Ishikawa (cell line): Measurements from ENCODE around the gene EHHADH.

ENCODE experiments used
- CEBPB ChIP-seq: IDR thresholded peaks from 2 replicates; pipeline ENCODE4 v1.6.1; 2012
- CREB1 ChIP-seq: IDR thresholded peaks from 2 replicates; pipeline ENCODE4 v1.6.1; 2012; ENCODE audit warnings: low read depth
- EGR1 ChIP-seq: IDR thresholded peaks from 2 replicates; pipeline ENCODE4 v1.6.1; 2012
- EP300 ChIP-seq: IDR thresholded peaks from 2 replicates; pipeline ENCODE4 v1.6.1; 2012; ENCODE audit warnings: borderline replicate concordance
- FOXM1 ChIP-seq: IDR thresholded peaks from 2 replicates; pipeline ENCODE4 v1.6.1; 2012; ENCODE audit warnings: low read depth, borderline replicate concordance
- MAX ChIP-seq: IDR thresholded peaks from 2 replicates; pipeline ENCODE4 v1.6.1; 2012
- NFIC ChIP-seq: IDR thresholded peaks from 2 replicates; pipeline ENCODE4 v1.6.1; 2012
- RAD21 ChIP-seq: IDR thresholded peaks from 2 replicates; pipeline ENCODE4 v1.6.1; 2012; ENCODE audit warnings: low read depth
- REST ChIP-seq: IDR thresholded peaks from 2 replicates; pipeline ENCODE4 v1.6.1; 2012; ENCODE audit warnings: low read depth, mild to moderate bottlenecking
- TAF1 ChIP-seq: IDR thresholded peaks from 2 replicates; pipeline ENCODE4 v1.6.1; 2012; ENCODE audit warnings: low read depth, mild to moderate bottlenecking
- TCF12 ChIP-seq: IDR thresholded peaks from 2 replicates; pipeline ENCODE4 v1.6.1; 2012; ENCODE audit warnings: low read depth
- TEAD4 ChIP-seq: IDR thresholded peaks from 2 replicates; pipeline ENCODE4 v1.6.1; 2012
- USF1 ChIP-seq: IDR thresholded peaks from 2 replicates; pipeline ENCODE4 v1.6.1; 2012
- YY1 ChIP-seq: IDR thresholded peaks from 2 replicates; pipeline ENCODE4 v1.6.1; 2012; ENCODE audit warnings: low read depth
- ZBTB7A ChIP-seq: IDR thresholded peaks from 2 replicates; pipeline ENCODE4 v1.6.1; 2012; ENCODE audit warnings: low read depth

The EHHADH gene

GRCh38 chr3:185270956-185271332 is 17.1 kb upstream of the EHHADH start:
- TF ChIP-seq REST (no peak), USF1 (no peak), ZBTB7A (no peak), TAF1 (no peak), TEAD4 (no peak), FOXM1 (no peak), YY1 (no peak), TCF12 (no peak), MAX (no peak), RAD21 (no peak), CEBPB (no peak), EGR1 (no peak), NFIC (no peak), EP300 (no peak), CREB1 (no peak)

- TF ChIP-seq EP300, result no peak
- TF ChIP-seq RAD21, result peak; percentile 68
Measured at GRCh38 chr3:185270262-185270955, 16.6 kb upstream of the EHHADH start.

GRCh38 chr3:185268194-185268962 is 14.5 kb upstream of the EHHADH start:
- TF ChIP-seq EGR1, result no peak
- TF ChIP-seq EP300, result no peak
- TF ChIP-seq CEBPB, result no peak
- no peak for TF ChIP-seq REST
- no peak for TF ChIP-seq ZBTB7A
- TF ChIP-seq YY1, result no peak

GRCh38 chr3:185267193-185267592 is 13.3 kb upstream of the EHHADH start:
- TF ChIP-seq FOXM1, result no peak
- no peak for TF ChIP-seq TEAD4
- no peak for TF ChIP-seq NFIC
- TF ChIP-seq USF1, result no peak
- no peak for TF ChIP-seq TAF1
- no peak for TF ChIP-seq CREB1
- TF ChIP-seq EP300, result no peak
- TF ChIP-seq EGR1, result no peak

GRCh38 chr3:185264849-185265553 is 11.2 kb upstream of the EHHADH start:
- TF ChIP-seq FOXM1, result no peak
- no peak for TF ChIP-seq MAX
- no peak for TF ChIP-seq EP300
- TF ChIP-seq CREB1, result no peak
- TF ChIP-seq TAF1, result no peak

GRCh38 chr3:185263423-185263822 is 9.6 kb upstream of the EHHADH start:
- TF ChIP-seq TEAD4, result no peak
- TF ChIP-seq CREB1, result no peak
- no peak for TF ChIP-seq USF1
- TF ChIP-seq FOXM1, result no peak
- TF ChIP-seq RAD21, result no peak
- no peak for TF ChIP-seq EGR1
- no peak for TF ChIP-seq TAF1
- TF ChIP-seq ZBTB7A, result no peak
